HG03460 (cell line): ENCODE results near the gene CLDN22.
A peak's percentile ranks its signal among the peaks of the same experiment; 100 is the strongest.
"Not testable (repeated sequence)": the region's sequence is repeated elsewhere in the genome, so short reads cannot be mapped to it uniquely, and the experiment has no call there.

Experiments used
- ATAC-seq: cut with Tn5 transposase; IDR thresholded peaks from one replicate; pipeline ENCODE4 v1.9.1; 2021; ENCODE audit not compliant: unreplicated experiment

Gene CLDN22

DNA sequence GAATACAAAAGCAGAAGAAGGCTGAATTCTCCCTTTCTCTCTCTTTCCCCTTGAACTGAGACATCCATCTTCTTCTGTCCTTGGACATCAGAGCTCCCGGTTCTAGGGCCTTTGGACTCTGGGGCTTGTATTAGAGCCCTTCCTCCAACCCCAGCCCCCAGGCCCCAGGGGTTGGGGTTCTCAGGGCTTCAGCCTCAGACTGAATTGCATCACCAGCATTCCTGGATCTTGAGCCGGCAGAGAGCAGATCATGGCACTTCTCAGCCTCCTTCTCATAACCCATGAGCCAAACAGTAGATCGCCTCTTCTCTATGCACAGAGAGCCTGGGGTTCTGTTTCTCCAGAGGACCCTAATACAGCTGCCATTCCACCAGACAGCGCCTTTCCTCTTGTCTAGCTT is 27.5 kb upstream of the CLDN22 start:
- ATAC-seq: no peak

DNA sequence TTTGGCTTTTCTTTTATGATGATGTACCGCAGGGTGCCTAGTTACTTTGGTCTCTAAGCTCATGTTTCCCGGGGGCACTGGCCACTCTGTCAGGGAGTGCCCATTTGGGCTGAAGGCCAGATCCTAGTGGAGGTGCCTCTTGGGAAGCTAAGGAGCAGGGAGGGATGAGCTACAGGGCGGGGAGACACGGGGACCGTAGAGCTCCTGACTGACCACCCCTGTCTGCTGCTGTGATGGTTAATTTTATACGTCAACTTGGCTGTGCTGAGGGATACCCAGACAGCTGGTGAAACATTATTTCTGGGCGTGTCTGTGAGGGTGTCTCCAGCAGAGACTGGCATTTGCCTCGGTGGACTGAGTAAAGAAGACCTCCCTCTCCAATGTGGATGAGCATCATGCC is 27.1 kb upstream of the CLDN22 start:
- ATAC-seq: no peak

DNA sequence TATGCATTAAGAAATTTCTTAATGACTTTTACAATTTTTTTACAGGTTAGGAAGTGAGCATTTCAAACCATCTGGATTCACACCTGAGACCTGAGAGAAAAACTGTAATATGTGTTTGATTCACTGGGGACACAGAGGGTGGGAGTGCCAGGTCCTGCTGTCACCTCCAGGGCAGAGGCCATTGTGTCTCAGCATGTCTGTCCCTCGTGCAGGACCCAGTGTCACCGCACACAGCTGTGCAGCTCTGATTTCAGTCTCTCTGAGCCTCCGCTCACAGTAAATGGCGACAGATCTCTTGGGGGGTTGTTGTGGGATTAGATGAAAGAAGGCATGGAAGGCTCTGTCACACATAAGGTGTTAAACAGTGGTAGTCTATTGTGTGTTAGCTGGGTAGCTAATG is 25.2 kb upstream of the CLDN22 start:
- no peak for ATAC-seq

DNA sequence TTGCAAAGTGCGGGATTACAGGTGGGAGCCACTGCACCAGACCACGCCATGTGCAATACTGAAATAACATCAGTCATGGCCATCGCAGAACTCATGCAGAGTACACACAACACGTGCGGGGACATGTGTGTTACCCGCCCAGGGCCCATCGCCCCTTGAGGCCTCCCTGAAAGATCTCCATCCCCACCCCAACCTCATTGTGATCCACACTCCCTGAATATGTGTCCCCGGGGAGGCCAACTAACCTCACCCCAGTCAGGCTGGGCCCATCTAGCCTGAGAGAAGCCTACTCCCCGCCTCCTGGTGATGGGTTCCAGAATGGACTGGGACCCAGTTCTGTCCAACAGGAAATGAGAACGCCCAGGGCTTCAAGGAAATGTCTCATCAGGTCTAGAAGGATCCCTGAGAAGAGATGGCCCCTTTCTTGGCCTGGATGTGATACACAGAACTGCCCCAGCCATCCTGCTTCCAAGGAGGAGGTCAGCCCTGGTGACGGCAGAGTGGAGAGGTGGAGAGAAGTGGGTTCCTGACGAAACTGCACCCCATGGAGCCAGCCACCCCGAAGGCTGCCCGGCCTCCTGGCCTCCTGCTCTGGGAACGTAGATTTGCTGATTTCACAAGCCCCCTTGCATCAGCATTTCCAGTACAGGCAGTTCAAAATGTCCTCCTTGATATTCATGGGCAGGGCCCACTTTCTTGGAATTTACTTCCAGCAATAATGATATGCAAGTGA is 24.6 kb upstream of the CLDN22 start:
- no peak for ATAC-seq

DNA sequence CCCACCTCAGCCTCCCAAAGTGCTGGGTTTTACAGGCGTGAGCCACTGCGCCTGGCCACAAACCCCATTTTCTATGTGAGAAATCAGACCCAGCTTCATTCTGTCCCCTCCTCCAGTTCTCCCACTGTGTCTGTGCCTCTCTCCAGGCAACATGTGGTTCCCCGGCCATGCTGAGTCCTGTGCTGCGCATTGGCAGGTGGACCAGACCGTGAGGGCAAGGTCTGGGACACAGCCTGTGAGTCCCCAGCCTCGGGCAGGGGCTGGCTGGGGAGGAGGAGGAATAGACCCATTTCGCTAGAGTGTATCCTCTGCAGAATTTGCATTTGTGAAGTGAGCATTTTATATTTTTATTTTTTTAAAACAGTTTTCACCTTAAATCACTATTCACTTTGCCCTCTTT is 23.7 kb upstream of the CLDN22 start:
- ATAC-seq: no peak

DNA sequence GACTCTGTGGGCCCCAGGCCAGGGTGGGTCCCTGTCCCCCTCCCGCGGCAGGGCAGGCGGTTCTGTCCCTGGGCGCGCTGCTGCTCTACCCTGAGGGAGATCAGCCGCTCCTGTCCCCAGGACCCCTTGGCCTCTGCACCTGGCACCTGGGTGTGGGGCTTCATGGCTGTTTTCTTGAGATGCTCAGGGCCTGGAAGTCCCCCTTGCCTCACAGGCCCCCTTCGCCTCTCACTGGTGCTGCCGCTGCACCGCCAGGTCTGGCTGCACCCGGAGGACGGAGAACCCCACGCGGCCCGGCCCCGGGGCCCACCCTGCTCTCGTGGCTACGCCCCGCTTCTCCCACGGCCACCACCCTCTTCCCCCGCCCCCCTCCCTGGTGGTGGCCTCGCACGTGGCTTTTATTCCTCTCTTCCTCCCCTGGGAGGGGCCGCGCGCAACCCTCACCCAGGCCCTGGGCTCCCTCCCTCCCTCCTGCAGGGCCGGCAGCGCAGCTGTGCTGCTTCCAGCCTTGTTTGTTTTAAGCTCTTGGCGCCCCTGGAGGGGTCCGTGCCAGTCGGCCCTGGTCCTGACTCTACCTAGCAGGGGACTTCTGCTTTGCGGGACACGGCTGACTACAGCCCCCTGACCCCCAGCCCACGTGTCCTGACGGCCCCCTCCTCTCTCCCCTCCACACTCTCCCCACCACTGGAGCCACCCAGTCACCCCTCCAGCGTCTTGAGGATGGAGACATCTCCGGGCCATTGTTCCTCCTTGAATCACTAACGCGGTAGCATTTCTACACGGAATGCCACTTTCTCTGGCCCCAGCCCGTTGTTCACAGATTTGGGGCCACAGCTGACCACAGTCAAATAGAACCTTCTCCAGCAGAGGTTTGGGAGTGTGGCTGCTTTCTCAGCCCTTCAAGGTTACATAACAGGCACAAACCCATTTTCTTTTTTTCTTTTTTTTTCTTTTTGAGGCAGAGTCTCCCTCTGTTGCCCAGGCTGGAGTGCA is 22.8 kb upstream of the CLDN22 start:
- peak; percentile 55 for ATAC-seq

DNA sequence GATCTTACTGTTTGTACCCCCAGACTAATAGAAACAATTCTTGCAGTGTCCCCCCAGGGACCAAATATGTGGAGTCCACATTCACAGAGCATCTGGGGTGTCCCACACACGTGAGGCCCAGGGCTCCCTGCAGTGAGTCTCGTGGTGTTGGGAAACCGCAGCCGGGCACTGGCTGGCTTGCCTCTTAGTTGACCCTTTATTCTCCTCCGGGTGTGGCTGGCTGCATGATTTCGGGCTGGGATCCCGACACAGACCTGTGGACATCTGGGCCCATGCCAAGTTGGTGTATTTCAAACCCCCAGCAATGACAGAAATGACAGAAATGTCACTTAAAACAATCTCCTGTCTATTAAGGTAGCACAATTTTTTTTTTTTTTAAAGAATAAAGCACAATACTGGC is 17.8 kb upstream of the CLDN22 start:
- no peak for ATAC-seq

DNA sequence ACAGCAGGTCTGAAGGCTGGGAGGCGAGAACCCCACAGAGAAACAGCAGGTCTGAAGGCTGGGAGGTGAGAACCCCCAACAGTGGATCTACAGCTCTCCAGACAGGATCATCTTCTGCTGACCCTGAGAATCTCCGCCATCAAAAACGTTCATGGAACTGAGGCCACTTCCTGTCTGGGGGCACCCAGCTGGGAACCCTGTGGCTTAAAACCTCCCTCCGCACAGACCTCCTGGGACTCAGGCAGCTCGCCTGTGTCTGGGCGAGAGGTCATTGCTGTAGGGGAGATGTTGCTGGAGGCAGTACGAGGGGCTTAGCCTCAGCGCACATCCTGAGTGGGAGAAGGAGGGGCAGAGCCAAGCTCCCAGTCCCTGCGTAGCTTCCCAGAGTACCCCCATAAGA is 17.3 kb upstream of the CLDN22 start:
- ATAC-seq: no peak

DNA sequence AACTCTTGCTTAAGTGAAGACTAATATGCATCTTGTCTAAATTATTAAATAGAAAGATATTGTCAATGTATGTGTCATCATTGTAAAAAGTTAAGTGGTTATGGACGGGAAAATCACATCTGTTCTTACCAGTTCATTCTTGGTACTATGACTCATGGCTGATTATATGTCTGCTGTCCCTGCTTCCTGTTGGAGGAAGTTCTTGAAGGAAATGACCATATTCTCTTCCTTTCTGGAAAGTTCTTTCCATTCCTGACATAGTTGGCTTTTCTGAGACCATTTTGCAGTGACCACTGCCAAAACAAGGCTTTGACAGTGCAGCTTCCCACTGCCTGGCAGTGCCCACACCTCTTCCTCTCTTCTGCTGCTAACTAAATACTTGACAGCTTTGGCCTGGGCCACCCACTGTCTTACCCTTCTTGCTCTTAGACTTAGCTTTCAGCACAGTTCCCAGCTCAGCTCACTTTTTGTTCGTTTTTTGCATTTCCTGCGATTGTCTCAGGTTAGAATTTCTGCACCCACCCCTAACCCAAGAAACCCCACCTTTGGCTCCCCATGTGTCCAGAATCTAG is 15.4 kb upstream of the CLDN22 start:
- no peak for ATAC-seq

DNA sequence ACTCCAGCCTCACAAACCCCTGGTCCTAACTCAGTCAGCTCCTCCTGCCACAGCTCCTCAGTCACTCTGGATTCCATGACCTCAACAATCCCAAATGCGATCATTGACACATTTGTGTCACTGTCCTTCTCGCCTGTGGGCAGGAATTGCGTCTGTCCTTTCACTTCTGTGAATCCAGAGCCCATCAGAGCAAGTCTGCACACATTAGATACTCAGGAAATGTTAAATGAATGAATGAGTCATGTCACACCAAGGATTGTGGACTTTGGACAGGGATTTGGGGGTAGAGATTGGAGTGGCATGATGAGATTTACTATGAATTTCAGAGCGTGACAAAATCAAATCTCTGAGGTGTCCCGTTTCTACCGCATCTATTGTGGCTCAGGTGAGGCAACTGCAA is 13.9 kb upstream of the CLDN22 start:
- ATAC-seq: no peak

DNA sequence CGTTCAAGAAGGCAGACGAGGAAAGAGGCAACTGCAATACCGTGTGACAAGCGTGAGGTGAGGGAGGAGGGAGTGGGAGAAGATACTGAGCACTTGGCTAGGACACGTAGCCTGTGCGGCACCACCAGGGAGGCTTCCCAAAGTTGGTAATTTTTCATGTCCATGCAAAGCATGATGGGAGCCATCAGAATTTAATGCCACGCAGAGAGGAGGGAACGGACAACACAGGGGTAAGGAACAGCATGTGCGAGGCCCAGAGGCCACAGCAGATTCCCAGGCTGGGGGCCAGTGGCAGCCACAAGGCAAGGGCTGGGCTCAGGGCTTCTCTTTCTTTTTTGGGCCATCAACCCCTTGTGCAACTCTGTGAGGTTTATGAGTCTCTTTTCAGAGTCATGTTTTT is 13.1 kb upstream of the CLDN22 start:
- no peak for ATAC-seq

DNA sequence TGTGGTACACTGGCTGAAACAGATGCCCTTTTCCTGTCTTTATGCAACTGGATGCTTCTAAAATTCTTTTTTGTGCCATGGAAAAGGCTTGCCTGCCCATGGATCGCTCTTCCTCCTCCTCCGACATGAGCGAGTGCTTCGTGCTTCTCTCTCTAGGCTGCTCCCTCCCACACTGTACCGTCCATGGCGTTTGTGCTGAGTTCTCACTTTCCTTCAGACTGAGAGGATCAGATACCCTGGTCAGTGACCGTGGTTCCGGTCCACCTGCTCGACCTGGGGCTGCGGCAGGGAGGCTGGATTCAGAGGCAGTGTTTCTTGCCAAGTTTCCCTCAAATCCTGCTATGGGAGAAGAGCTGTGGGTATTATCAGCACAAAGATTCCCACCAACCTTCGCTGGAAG is 12.4 kb upstream of the CLDN22 start:
- ATAC-seq: no peak

DNA sequence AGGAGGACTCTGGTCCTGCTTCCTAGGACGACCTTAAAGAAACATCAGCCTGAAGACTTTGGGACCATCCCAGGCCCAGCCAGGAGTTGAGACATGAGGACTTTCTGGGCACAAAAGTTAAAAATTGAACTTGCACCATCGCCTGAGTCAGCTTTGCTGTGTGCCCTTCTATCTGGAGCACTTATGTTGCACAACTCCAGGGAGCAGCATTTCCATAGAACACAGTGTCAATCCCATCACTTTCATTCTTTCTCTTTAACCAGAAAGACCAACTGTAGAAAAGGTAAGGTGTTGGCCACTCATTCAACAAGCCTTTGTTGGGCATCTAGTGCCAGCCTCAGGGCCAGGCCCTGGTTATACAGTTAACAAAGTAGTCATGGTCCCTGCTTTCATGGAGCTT is 10.8 kb upstream of the CLDN22 start:
- ATAC-seq: no peak

DNA sequence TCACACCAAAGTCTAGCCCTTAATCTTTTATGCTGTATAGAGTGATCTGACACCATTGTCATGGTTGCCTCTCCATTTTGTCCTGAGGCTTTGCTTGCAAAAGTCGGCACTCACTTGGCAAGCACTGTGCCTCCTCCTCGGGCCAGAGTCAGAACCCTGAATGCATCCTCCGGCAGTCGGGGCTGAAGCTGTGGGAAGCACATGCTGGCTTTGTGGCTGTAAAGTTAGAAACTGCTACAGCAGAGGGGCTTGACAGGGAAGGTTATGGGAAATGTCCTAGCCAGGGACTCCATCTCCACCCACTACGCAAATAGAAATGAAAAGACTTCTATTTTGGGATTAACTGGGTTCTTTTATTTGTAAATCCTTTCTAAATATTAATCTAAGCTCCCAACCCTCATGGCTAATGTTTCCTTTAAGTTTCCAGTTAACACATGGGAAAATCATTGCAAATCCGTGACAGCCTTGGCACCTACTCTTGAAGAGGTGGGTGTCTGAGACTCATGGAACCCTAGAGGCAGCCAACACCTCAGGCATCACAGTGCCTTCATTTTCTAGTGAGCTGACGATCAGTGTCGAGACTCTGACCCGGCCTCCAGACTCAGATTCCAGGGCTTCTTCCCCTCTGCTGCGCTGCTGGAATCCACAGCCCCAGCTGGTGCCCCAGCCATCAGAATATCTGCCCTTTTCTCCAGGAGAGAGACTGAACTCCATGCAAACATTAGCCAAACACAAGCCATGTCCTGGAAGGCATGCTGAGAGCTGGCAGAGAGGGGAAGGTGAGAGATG is 10.1 kb upstream of the CLDN22 start:
- no peak for ATAC-seq

DNA sequence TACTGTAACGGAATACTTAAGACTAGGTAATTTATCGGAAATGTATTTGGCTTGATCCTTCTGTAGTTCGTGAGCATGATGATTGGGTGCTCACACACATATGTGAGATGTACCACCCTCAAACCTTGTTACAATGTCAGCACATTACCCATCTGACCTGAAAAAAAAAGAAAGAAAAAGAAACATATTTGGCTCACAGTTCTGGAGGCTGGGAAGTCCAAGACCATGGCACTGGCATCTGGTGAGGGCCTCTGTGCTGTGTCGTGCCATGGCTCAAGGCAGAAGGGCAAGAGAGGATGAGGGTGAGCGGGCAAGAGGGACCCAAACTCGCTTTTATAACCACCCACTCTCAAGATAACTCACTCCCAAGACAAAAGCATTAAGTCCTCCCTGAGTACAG is 9.2 kb upstream of the CLDN22 start:
- no peak for ATAC-seq

DNA sequence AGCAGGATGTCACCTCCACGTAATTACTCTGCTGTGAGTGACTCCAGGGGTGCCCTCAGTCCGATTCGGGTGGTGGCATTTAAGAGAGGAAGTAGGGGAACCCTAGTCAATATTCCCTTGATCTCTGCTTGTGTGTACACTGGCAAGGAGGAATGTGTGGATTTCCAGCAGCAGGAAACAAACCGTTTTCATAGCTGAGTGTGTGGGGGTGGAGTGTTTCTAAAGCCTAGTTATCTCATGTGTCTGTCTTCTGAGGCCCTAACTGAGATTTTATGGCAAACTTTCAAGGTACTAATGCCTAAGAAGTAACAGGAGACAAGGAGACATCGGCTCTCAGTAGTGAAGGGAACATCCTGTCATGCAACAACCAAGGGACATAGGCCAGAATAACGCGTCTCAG is 8.8 kb upstream of the CLDN22 start:
- no peak for ATAC-seq

DNA sequence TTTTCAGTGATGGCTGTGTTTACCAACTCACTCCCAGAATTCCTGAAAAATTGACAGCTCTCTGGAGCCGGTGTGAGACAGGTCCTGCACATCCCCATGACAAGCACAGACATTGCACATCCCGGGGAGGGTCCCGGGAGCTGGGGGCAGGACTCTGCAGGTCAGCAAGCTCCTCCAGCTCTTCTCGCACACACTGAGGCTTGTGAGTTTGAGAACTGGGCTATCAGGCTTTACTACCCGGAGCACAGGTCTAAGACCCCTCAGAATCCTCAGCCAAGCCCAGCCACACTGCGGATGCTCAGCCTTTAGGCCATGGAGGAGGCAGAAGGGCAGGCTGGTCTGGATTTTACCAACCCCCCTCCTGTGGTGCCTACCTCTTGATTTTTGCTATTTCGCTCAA is 7.8 kb upstream of the CLDN22 start:
- ATAC-seq: no peak

DNA sequence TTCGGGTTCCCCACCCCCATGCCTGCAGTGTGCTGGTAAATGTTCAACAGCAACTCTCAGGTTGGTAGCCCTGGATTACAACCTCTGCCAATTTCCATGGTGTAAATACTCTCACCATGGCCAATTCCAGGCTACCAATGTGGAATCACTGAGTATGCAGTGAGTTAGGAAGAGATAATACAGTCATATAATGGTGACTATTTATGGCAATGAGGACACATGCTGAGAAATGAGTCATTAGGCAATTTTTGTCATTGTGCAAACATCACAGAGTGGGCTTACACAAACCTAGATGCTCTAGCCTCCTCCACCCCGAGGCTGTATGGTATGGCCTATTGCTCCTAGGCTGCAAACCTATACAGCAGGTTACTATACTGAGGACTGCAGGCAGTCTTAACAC is 6.8 kb upstream of the CLDN22 start:
- ATAC-seq: no peak

DNA sequence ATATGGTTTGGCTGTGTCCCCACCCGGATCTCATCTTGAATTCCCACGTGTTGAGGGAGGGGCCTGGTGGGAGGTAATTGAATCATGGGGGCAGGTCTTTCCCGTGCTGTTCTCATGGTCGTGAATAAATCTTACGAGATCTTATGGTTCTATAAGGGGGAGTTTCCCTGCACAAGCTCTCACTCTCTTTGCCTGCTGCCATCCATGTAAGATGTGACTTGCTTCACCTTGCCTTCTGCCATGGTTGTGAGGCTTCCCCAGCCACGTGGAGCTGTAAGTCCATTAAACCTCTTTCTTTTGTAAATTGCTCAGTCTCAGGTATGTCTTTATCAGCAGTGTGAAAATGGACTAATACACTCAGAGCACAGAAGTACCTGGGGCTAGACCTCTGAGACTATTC is 6.3 kb upstream of the CLDN22 start:
- ATAC-seq: not testable (repeated sequence)

DNA sequence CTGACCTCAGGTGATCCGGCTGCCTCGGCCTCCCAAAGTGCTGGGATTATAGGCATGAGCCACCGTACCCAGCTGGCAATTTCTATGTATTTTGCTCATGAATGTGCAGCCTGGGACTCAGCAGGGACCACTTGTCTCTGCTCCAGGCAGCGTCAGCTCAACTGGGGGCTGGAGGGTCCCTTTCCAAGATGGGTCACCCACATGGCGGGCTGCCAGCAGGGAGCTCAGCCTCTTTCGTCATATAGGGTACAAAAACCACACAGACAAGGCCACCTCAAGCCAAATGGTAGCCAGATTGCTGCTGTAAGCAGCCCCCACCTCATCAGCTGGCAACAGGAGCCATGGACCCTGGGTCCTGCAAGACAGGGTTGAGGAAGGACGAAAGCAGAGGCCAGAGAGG is 4.5 kb upstream of the CLDN22 start:
- no peak for ATAC-seq

DNA sequence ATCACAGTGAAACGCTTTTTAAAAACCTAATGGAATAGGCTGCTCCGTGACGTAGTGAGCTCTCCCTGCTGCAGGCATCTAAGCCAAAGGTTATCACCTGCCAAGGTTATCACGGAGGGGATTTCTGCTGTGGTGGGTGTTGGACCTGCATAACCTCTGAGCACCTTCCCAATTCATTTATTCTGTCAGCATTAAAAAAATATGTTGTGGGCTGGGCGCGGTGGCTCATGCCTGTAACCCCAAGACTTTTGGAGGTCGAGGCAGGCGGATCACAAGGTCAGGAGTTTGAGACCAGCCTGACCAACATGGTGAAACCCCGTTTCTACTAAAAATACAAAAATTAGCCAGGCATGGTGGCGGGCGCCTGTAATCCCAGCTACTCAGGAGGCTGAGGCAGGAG is 4.0 kb upstream of the CLDN22 start:
- not testable (repeated sequence) for ATAC-seq
